ENCODE results near the gene SLC41A1.

Gene SLC41A1

DNA sequence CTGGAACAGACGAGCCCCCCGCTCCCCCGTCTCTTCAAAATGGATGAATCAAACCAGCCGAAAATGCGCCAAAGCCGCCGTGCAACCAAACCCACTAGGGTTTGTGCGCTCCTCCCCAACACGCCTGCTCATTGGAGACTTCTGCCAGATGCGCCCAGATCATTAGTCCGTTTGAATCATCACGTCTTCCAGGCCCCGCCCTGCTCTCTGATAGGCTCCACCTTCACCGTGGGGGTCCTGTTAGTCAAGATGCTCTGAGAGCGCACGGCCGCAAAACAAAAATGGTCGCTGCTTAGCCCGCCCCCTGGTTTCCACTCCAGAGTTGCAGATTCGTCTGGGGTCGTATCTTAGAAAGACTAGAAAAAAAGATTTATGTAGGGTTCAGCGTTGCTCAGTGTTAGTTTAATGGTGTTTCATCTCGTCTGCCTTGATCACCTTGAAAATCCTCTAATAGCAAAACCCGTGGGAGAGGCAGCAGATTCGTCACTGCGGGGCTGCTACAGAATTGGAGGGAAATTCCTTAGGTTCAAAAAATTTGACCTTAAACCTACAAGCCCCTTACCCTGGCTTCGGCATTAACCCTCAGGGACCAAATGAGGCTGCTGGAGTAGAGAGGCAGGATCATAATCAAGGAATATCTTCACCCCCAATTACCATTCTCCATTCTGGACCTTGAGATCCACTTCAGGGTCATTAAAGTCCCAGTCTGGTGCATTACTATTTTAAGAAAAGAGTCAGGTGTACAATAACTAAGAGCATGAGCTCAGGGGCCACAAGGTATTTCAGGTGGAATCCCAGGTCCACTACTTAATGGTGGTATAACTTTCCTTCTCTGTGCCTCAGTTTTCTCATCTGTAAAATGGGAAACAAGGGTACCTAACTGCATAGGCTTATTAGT lies 62.6 kb downstream of the SLC41A1 start, which contains the start of gene NUCKS1:
Gene NUCKS1, minus strand, starts transcription at position 45 of the 898 bp plus-strand sequence. CDS start 209 bp downstream, outside the sequence.
- DNase-seq: peak; percentile 75 to 98

GRCh38 chr1:205749234-205750137 lies 63.5 kb downstream of the SLC41A1 start:
- peak; percentile 92 to 97 for DNase-seq

DNA sequence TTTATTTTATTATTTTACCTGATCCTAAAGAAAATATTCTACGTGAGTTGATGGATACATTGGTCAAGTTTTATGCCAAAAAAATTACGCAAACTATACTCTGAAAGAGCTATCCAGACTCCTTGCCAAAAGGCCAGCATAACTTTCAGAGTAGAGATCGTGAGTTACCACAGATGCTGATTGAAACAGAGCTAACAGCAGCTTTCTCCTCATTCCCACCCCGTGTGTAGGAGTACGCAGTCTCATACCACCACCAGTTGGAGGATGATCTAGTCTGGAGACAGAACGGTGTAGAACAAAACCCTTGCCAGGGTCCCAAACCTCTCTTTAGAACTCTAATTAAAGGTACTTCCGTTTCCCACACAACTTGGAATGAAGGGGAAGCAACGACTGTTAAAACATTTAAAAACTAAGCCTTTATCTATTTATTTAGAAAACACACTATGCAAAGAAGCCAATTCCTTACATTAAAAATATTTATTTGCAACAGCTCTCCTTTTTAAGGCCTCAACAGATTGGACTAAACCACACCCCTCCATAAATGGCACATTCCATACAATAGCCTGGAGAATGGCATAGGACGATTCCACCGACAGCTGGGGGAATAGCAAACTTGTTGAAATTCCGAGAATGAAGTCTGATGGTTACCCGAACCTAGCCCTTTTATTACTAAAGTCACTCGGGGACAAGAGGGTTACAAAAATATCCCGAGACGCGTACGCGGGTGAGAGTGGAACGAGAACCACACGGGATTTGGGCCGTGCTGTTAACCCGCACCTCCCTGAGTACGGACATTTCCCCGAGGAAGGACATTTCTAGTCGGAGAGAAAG lies 64.4 kb downstream of the SLC41A1 start:
- peak; percentile 11 to 57 for DNase-seq

DNA sequence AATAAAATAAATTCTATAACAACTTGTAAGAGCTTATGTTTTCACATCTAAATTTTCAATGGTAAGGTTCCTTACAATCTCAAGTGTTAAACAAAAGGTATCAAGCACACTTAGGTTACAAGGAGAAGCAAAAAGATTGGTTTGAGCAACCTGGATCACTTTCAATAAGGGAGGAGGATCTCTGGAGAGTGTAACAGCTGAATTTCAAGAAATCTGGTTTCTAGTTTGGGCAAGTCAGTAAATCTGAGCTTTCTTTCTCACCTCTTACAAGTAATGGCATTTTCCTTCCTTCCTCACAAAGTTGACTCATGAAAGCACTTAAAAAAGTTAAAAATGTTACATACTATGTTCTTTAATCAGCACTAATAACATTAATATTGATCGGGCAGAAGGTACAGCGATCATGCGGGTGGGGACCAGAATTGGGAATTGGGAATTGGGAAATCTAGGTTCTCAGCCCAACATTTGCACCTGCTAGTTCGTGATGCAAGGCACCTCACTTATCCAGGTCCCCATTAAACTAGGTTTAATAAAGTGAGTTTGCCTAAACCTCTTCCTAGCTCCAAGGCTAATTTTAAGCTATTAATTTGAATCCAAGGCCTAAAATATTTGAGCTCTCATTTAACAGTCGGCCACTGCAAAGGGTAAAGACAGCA lies 66.1 kb downstream of the SLC41A1 start:
- DNase-seq: no peak

- DNase-seq: no peak
Measured at GRCh38 chr1:205744403-205744802, 68.6 kb downstream of the SLC41A1 start.

- DNase-seq: no peak
Measured at GRCh38 chr1:205743977-205744376, 69.0 kb downstream of the SLC41A1 start.

- no peak for DNase-seq
Measured at GRCh38 chr1:205741681-205742080, 71.3 kb downstream of the SLC41A1 start.

GRCh38 chr1:205739348-205740160 lies 73.4 kb downstream of the SLC41A1 start:
- DNase-seq: no peak
